ENCODE measurements around the gene UBE2J2. TPM values are rescaled to one million over a fixed set of nuclear protein-coding genes. Genes with fewer than 3 reads are reported as not detected.

Gene UBE2J2
- total and polyA plus RNA-seq, 2 experiments from 2014 or later: 47.1 to 70.2 TPM

GRCh38 chr1:1283821-1284220, 10.2 kb upstream of the UBE2J2 start:
- ATAC-seq (peak; percentile 45), DNase-seq (ENCODE audit: low spot score) (peak; percentile 64)
- Mint-ChIP-seq H3K27me3 (ENCODE audit: insufficient read depth, low read depth, poor library complexity) (peaks cover 8% of the 10 kb centered on the region), H3K27ac (no peak overlapping the region), H3K36me3 (ENCODE audit: low read depth) (no peaks in the 10 kb centered on the region), H3K4me1 (no peaks in the 10 kb centered on the region; the same call in 2 of the 3 replicates), H3K4me3 (no peak overlapping the region), H3K9me3 (no peaks in the 10 kb centered on the region)
- no peak overlapping the region for H3K4me3 ChIP-seq
- no peak for TF ChIP-seq ZNF114 (CRISPR knock-in tag; IDR thresholded peaks at IDR 0.05)
- no peak; a peak in 1 of 4 replicates for TF ChIP-seq CTCF (conservative IDR thresholded peaks at IDR 0.05; ENCODE audit: low read depth in 2 of 2)
- no peak for TF ChIP-seq CREB1 (CRISPR knock-in tag; IDR thresholded peaks at IDR 0.05; ENCODE audit: low read depth)
- TF ChIP-seq EZH2phosphoT487 (IDR thresholded peaks at IDR 0.05; ENCODE audit: unreplicated experiment): no peak
- TF ChIP-seq JUNB (IDR thresholded peaks at IDR 0.05; ENCODE audit: unreplicated experiment): no peak
- TF ChIP-seq ZNF331 (CRISPR knock-in tag; IDR thresholded peaks at IDR 0.05; ENCODE audit: low read depth): no peak
- TF ChIP-seq REST (IDR thresholded peaks at IDR 0.05; ENCODE audit: unreplicated experiment): no peak
- TF ChIP-seq STAT1 (IDR thresholded peaks at IDR 0.05; ENCODE audit: unreplicated experiment): no peak
- no peak for TF ChIP-seq POLR2AphosphoS5 (IDR thresholded peaks at IDR 0.05; ENCODE audit: low read depth)
- no peak for TF ChIP-seq ZNF462 (CRISPR knock-in tag; IDR thresholded peaks at IDR 0.05)
- TF ChIP-seq NANOG (IDR thresholded peaks at IDR 0.05; ENCODE audit: borderline replicate concordance): no peak
- no peak for TF ChIP-seq ETS1 (IDR thresholded peaks at IDR 0.05)
- TF ChIP-seq EZH2 (IDR thresholded peaks at IDR 0.05; ENCODE audit: low read depth, unreplicated experiment): no peak
- H3K36me3 ChIP-seq (ENCODE audit: insufficient read depth): no peaks in the 10 kb centered on the region
- no peak overlapping the region for H2AFZ ChIP-seq
- H3K4me2 ChIP-seq: no peak overlapping the region
- no peaks in the 10 kb centered on the region for H4K20me1 ChIP-seq (replicated peaks; ENCODE audit: insufficient read depth)
- H3K79me2 ChIP-seq (replicated peaks; ENCODE audit: insufficient read depth): no peaks in the 10 kb centered on the region
- no peaks in the 10 kb centered on the region for H3K27me3 ChIP-seq (ENCODE audit: insufficient read depth)
- no peaks in the 10 kb centered on the region for H3K4me1 ChIP-seq (ENCODE audit: insufficient read depth)
- H3F3A ChIP-seq (replicated peaks; ENCODE audit: low read depth): no peaks in the 10 kb centered on the region
- no peaks in the 10 kb centered on the region for H3K9me2 ChIP-seq (ENCODE audit: insufficient read depth)
- no peak overlapping the region for H3K27ac ChIP-seq (ENCODE audit: low read depth)

All from GM23338 (cell line).